B cell (primary cell): Measurements from ENCODE around the gene NPVF. TPM values are rescaled to one million over a fixed set of nuclear protein-coding genes. Genes with fewer than 3 reads are reported as not detected.

ENCODE experiments used
- ATAC-seq: fragments of 200-7000 bp; cut with Tn5 transposase; one replicate; pipeline ENCODE4 v1.10.0; 2021; ENCODE audit warnings: low read depth, mild to moderate bottlenecking, moderate number of reproducible peaks, moderate library complexity
- CTCF ChIA-PET: fragments of 350-600 bp; sonication (Branson Sonifier 250); formaldehyde crosslinking; loops from one replicate; lab custom pipeline; 2021; ENCODE audit warnings: antibody characterized with exemption, inconsistent platforms; lab: Charles Lee
- POLR2A ChIA-PET: fragments of 350-600 bp; sonication (Branson Sonifier 250); formaldehyde crosslinking; loops from one replicate; lab custom pipeline; 2021; ENCODE audit warnings: antibody characterized with exemption; lab: Charles Lee
- DNase-seq: peaks from one replicate; pipeline ENCODE4 v3.0.0; 2013
- H2AFZ ChIP-seq: 2 replicates; pipeline ENCODE4 v1.6.1; 2012; ENCODE audit warnings: mild to moderate bottlenecking, low read depth, low read length; ENCODE audit not compliant: insufficient read depth, poor library complexity, severe bottlenecking
- H3K27ac ChIP-seq, 2 donors: 1 replicate in 1 of 2; 2 replicates in 1 of 2; pipeline ENCODE4 v1.5.1; 2012 to 2013; ENCODE audit warnings: low read length in 2 of 2, mild to moderate bottlenecking in 2 of 2, moderate library complexity in 1 of 2
- H3K27me3 ChIP-seq, 4 experiments: fragments of 200-600 bp in 1 of 4; sonication (generic) in 1 of 4; replicated peaks in 1 of 4; 1 replicate in 2 of 4; 2 replicates in 2 of 4; pipeline versions ENCODE4 v1.6.1 to v1.7.0; 2013 to 2016; ENCODE audit warnings: low read length in 3 of 4, mild to moderate bottlenecking in 2 of 4, mixed read lengths in 1 of 4, moderate library complexity in 1 of 4; ENCODE audit not compliant: insufficient read depth in 4 of 4, control insufficient read depth in 3 of 4; ENCODE audit errors: control extremely low read depth in 1 of 4
- H3K36me3 ChIP-seq, 2 experiments: replicated peaks in 1 of 2; 1 replicate in 1 of 2; 2 replicates in 1 of 2; pipeline versions ENCODE4 v1.6.1 to v1.7.1; 2013; ENCODE audit warnings: low read length in 1 of 2; ENCODE audit not compliant: insufficient read depth in 2 of 2, control insufficient read depth in 1 of 2; ENCODE audit errors: control extremely low read depth in 1 of 2, extremely low read depth in 1 of 2
- H3K4me1 ChIP-seq, 2 donors: fragments of 200-600 bp in 1 of 2; sonication (generic) in 1 of 2; 1 replicate in 1 of 2; 2 replicates in 1 of 2; pipeline versions ENCODE4 v1.5.1 to v1.6.1; 2013 to 2017; ENCODE audit warnings: low read length in 2 of 2; ENCODE audit not compliant: control insufficient read depth in 2 of 2, insufficient read depth in 2 of 2
- H3K4me2 ChIP-seq: replicated peaks from 2 replicates; pipeline ENCODE3; 2012; ENCODE audit warnings: mild to moderate bottlenecking, low read depth, low read length; ENCODE audit not compliant: poor library complexity, severe bottlenecking
- H3K4me3 ChIP-seq, 5 experiments: fragments of 200-600 bp in 1 of 5; sonication (generic) in 1 of 5; 1 replicate in 3 of 5; 2 replicates in 2 of 5; pipeline versions ENCODE4 v1.5.1 to v1.7.0; 2011 to 2016; ENCODE audit warnings: low read length in 4 of 5, mild to moderate bottlenecking in 4 of 5, low read depth in 2 of 5, control low read depth in 1 of 5, moderate library complexity in 1 of 5; ENCODE audit not compliant: insufficient read depth in 1 of 5; ENCODE audit errors: control extremely low read depth in 1 of 5, extremely low read depth in 1 of 5
- H3K79me2 ChIP-seq: fragments of 200-600 bp; sonication (generic); one replicate; pipeline ENCODE4 v1.6.0; 2016; ENCODE audit warnings: low read length; ENCODE audit not compliant: control insufficient read depth, insufficient read depth
- H3K9ac ChIP-seq: fragments of 200-600 bp; sonication (generic); 2 replicates; pipeline ENCODE4 v1.6.1; 2017; ENCODE audit warnings: mild to moderate bottlenecking, low read length, moderate library complexity
- H3K9me3 ChIP-seq, 3 donors: one replicate each; pipeline versions ENCODE4 v1.6.1 to v1.7.1; 2013; ENCODE audit warnings: low read length in 2 of 3; ENCODE audit not compliant: control insufficient read depth in 2 of 3, insufficient read depth in 1 of 3; ENCODE audit errors: control extremely low read depth in 1 of 3
- H4K20me1 ChIP-seq: 2 replicates; pipeline ENCODE4 v1.6.0; 2012; ENCODE audit warnings: mild to moderate bottlenecking, low read length; ENCODE audit not compliant: insufficient read depth, control insufficient read depth, poor library complexity, severe bottlenecking
- H3K27ac Mint-ChIP-seq: one replicate; pipeline ENCODE4 v1.8.0; 2021; ENCODE audit warnings: mixed read lengths
- H3K27me3 Mint-ChIP-seq: one replicate; pipeline ENCODE4 v1.8.0; 2021; ENCODE audit warnings: mixed read lengths
- H3K4me1 Mint-ChIP-seq: one replicate; pipeline ENCODE4 v1.8.0; 2021; ENCODE audit warnings: mixed read lengths
- H3K4me3 Mint-ChIP-seq: one replicate; pipeline ENCODE4 v1.8.0; 2021; ENCODE audit warnings: mixed read lengths
- H3K9me3 Mint-ChIP-seq: one replicate; pipeline ENCODE4 v1.8.0; 2022; ENCODE audit warnings: mixed read lengths; ENCODE audit not compliant: insufficient read depth
- EZH2 ChIP-seq: IDR thresholded peaks from 2 replicates; pipeline ENCODE4 v1.6.1; 2012; ENCODE audit warnings: borderline replicate concordance, low read depth, mild to moderate bottlenecking, moderate library complexity, low read length; ENCODE audit not compliant: insufficient read depth, poor library complexity, severe bottlenecking
- WGBS: methylation state at CpG from one replicate; pipeline ENCODE4 v1.1.5; 2013; ENCODE audit warnings: missing lambda C conversion rate; ENCODE audit not compliant: insufficient coverage; 5-methylcytosine and 5-hydroxymethylcytosine counted together
- intact Hi-C: fragments of 100-400 bp; cut with micrococcal nuclease; formaldehyde crosslinking; loops from one replicate; pipeline ENCODE4 v1.10.0; 2022
- polyA plus RNA-seq: library from polyadenylated mRNA; depleted of rRNA; stranded (reverse); fragments of >200 nt; gene quantifications from 2 replicates; pipeline ENCODE4 v1.2.3, GENCODE V29; 2012
- total RNA-seq, 2 donors: library from RNA; stranded (reverse); fragments of 120-200 nt in 1 of 2; gene quantifications; 1 replicate in 1 of 2; 2 replicates in 1 of 2; pipeline versions ENCODE4 v1.2.3 to v1.2.4, GENCODE V29; 2013 to 2022
- TF ChIP-seq, protein P1 (sequence below): fragments of 200-600 bp; IDR thresholded peaks from one replicate; pipeline ENCODE4 v1.8.0; 2022; ENCODE audit warnings: antibody characterized with exemption, mild to moderate bottlenecking

Gene NPVF
- total and polyA plus RNA-seq, 2 donors (not counting 1 experiment from before 2014, with no cell fraction given), result not detected

GRCh38 chr7:25206765-25207164 is 21.5 kb downstream of the NPVF start:
- ATAC-seq, result no peak
- no peak for TF ChIP-seq EZH2
- TF ChIP-seq, protein P1, sequence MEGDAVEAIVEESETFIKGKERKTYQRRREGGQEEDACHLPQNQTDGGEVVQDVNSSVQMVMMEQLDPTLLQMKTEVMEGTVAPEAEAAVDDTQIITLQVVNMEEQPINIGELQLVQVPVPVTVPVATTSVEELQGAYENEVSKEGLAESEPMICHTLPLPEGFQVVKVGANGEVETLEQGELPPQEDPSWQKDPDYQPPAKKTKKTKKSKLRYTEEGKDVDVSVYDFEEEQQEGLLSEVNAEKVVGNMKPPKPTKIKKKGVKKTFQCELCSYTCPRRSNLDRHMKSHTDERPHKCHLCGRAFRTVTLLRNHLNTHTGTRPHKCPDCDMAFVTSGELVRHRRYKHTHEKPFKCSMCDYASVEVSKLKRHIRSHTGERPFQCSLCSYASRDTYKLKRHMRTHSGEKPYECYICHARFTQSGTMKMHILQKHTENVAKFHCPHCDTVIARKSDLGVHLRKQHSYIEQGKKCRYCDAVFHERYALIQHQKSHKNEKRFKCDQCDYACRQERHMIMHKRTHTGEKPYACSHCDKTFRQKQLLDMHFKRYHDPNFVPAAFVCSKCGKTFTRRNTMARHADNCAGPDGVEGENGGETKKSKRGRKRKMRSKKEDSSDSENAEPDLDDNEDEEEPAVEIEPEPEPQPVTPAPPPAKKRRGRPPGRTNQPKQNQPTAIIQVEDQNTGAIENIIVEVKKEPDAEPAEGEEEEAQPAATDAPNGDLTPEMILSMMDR, result no peak
- Histone ChIP-seq H3K4me1 (no peaks in the 10 kb centered on the region), H3K27me3 (peaks cover 0 to 16% (median 5%) of the 10 kb centered on the region in 4 experiments), H3K9me3 (peaks cover 0 to 3% (median 0%) of the 10 kb centered on the region in 3 donors), H3K4me3 (no peak overlapping the region), H2AFZ (no peak overlapping the region), H4K20me1 (no peaks in the 10 kb centered on the region), H3K79me2 (no peaks in the 10 kb centered on the region), H3K27ac (no peak overlapping the region), H3K9ac (no peak overlapping the region), H3K36me3 (no peaks in the 10 kb centered on the region), H3K4me2 (no peak overlapping the region)
- 83% methylated on average over 1 of the region's 3 CpGs for WGBS
- no peak for DNase-seq
- H3K4me3 Mint-ChIP-seq, result no peak overlapping the region
- ChIA-PET POLR2A (no interaction called here), CTCF (interaction anchor here (1.4 kb wide), 1 partner anchor 10 kb away, joined by 3 read pairs; no protein-coding TSS in a partner anchor)
- no peak overlapping the region for H3K27ac Mint-ChIP-seq
- intact Hi-C loops, result no loop called here
- H3K27me3 Mint-ChIP-seq, result peaks cover 38% of the 10 kb centered on the region
- H3K9me3 Mint-ChIP-seq, result peaks cover 4% of the 10 kb centered on the region
- H3K4me1 Mint-ChIP-seq, result no peaks in the 10 kb centered on the region

- H3K4me1 ChIP-seq, result no peaks in the 10 kb centered on the region
- no peak for ATAC-seq
- H3K4me2 ChIP-seq, result no peak overlapping the region
- CTCF ChIA-PET, result no interaction called here
- intact Hi-C loops, result no loop called here
- no peaks in the 10 kb centered on the region for H3K79me2 ChIP-seq
- no peak overlapping the region for H2AFZ ChIP-seq
- no peak for DNase-seq
- H3K27ac Mint-ChIP-seq, result no peak overlapping the region
- no peak overlapping the region for H3K4me3 Mint-ChIP-seq
- H3K27me3 Mint-ChIP-seq, result peaks cover 20% of the 10 kb centered on the region
- no peaks in the 10 kb centered on the region for H3K36me3 ChIP-seq
- POLR2A ChIA-PET, result no interaction called here
- H3K9ac ChIP-seq, result no peak overlapping the region
- peaks cover 0 to 2% (median 0%) of the 10 kb centered on the region in 4 experiments for H3K27me3 ChIP-seq
- no peak overlapping the region for H3K4me3 ChIP-seq
- H4K20me1 ChIP-seq, result no peaks in the 10 kb centered on the region
- H3K9me3 Mint-ChIP-seq, result peaks cover 5% of the 10 kb centered on the region
- H3K9me3 ChIP-seq, result peaks cover 0 to 3% (median 0%) of the 10 kb centered on the region in 3 donors
- H3K27ac ChIP-seq, result no peak overlapping the region
- TF ChIP-seq, protein P1, result no peak
- no peak for TF ChIP-seq EZH2
- no peaks in the 10 kb centered on the region for H3K4me1 Mint-ChIP-seq
- 44% methylated on average over 1 of the region's 5 CpGs for WGBS
Measured at GRCh38 chr7:25196132-25196896, 32.0 kb downstream of the NPVF start.
